ENCODE results near the gene TGFBR2.

The TGFBR2 gene

DNA sequence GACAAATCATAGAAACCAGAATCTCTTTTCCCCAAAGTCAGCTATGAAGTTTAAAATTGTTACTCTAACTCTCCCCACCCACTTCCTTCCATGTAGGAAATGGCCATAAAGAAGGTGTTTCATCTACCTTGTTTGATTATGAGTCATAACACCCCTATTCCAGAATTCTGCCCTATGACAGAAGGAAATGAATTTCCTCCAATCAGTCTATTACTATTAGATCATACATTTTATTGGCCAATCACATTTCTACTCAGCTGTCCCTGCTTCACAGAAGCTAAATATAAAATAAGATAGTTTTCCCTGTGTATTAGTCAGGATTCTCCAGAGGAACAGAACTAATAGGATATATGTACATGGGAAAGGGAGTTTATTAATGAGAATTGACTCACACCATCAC is 102.1 kb downstream of the TGFBR2 start:
- DNase-seq (ENCODE audit: extremely low read depth in 1 of 2, low read depth in 1 of 2): no peak

DNA sequence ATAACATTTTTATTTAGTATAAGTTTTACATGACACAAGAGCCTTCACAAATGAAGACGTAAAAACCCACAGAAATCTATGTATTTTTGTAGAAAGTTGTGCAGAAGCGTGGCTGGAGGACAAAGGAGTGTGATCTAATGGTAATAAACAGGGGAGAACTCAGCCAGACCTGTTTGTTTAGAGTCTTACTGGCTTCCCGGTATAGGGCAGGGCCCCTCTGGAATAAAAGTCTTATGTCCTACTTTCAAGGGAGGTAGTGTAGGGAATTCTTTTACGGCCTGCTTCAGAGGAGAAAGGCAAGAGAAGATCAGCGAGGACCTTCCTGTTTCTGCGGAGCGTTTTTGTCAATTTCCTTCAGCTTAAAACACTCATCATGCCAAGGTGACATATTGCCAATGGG is 103.6 kb downstream of the TGFBR2 start:
- DNase-seq (ENCODE audit: extremely low read depth in 1 of 2, low read depth in 1 of 2): no peak

- no peak for DNase-seq (ENCODE audit: extremely low read depth in 1 of 2, low read depth in 1 of 2)
Observed at GRCh38 chr3:30711151-30711550, 104.8 kb downstream of the TGFBR2 start.

GRCh38 chr3:30711867-30712266 is 105.5 kb downstream of the TGFBR2 start:
- no peak for DNase-seq (ENCODE audit: extremely low read depth in 1 of 2, low read depth in 1 of 2)

- no peak for DNase-seq (ENCODE audit: extremely low read depth in 1 of 2, low read depth in 1 of 2)
Observed at GRCh38 chr3:30712991-30713390, 106.6 kb downstream of the TGFBR2 start.

DNA sequence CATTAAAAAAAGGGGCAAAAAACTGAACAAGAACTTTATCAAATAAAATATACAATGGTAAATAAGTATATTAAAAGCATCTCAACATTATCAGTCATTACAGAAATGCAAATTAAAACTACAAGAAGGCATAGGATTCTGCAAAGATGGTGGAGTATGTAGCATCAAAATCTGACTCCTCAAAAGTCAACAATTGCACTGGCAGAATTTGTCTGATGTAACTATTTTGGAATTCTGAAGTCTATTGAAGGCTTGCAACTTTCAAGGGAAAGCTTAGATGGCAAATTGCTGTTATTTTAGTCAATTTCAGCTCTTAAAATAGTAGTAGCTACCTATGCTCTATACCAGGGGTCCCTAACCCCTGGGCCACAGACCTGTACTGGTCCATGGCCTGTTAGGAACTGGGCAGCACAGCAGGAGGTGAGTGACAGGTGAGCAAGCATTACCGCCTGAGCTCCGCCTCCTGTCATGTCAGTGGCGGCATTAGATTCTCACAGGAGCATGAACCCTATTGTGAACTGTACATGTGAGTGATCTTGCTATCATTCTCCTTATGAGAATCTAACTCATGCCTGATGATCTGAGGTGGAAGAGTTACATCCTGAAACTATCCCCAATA is 107.6 kb downstream of the TGFBR2 start:
- DNase-seq (ENCODE audit: extremely low read depth in 1 of 2, low read depth in 1 of 2): no peak

- no peak for DNase-seq (ENCODE audit: extremely low read depth in 1 of 2, low read depth in 1 of 2)
Observed at GRCh38 chr3:30719536-30719935, 113.1 kb downstream of the TGFBR2 start.

GRCh38 chr3:30720586-30721313 is 114.3 kb downstream of the TGFBR2 start:
- no peak for DNase-seq (ENCODE audit: extremely low read depth in 1 of 2, low read depth in 1 of 2)

DNA sequence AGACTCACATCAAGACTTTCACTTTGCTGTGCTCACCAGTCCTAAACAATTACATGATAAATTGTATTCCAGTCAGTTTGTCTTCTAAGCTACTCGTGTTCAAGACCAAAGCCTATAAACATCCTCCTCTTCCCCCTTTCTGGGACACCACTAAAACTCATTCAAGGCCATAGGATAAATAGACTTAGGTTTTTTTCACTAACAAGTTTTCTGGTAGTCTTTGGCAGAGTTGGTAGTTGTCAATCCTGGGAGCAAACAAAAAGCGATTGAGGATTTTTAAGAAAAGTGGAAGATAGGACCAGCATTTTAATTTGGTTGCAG is 114.9 kb downstream of the TGFBR2 start:
- DNase-seq (ENCODE audit: extremely low read depth in 1 of 2, low read depth in 1 of 2): no peak

DNA sequence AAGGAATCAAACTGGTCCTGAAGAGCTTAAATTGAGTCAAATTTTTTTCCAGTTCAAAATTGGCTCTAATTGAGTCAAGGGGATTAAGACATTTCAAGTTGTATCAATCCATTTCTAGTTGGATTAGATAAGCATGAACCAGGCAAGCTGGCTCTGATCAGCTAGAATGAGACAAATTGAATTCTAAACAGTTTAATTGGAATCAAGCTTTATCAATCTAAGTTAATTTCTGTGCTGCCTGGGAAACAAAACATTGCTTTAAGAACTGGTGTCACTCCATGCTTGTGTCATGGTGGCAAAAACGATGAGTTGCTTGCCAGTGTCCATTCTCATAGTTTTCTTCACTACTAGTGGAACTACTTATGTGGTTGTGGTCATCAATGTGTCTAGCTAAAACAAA is 116.8 kb downstream of the TGFBR2 start:
- DNase-seq (ENCODE audit: extremely low read depth in 1 of 2, low read depth in 1 of 2): no peak

GRCh38 chr3:30724863-30725262 is 118.5 kb downstream of the TGFBR2 start:
- DNase-seq (ENCODE audit: extremely low read depth in 1 of 2, low read depth in 1 of 2): no peak

DNA sequence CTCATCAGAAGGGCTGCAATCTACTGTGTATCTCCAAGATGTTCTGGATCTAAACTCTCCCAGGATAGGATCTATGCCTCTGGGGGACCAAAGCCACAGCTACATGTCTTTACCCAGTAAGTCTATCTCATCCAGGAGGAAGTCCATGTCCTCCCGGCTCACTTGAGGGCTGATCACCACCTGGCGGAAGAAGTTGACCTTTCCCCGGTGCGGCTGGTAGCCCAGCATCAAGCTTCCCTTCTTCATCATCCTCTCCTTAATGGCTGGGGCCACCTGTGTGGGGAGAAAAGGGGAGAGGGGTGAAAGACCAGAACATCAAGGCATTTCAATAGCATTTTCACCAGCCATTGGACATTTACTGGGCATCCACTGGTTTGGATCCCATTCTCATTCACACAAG is 121.7 kb downstream of the TGFBR2 start:
- DNase-seq (ENCODE audit: extremely low read depth in 1 of 2, low read depth in 1 of 2): no peak

GRCh38 chr3:30729512-30729911 is 123.1 kb downstream of the TGFBR2 start:
- DNase-seq (ENCODE audit: extremely low read depth in 1 of 2, low read depth in 1 of 2): no peak

- DNase-seq (ENCODE audit: extremely low read depth in 1 of 2, low read depth in 1 of 2): no peak
Observed at GRCh38 chr3:30729936-30730335, 123.5 kb downstream of the TGFBR2 start.

DNA sequence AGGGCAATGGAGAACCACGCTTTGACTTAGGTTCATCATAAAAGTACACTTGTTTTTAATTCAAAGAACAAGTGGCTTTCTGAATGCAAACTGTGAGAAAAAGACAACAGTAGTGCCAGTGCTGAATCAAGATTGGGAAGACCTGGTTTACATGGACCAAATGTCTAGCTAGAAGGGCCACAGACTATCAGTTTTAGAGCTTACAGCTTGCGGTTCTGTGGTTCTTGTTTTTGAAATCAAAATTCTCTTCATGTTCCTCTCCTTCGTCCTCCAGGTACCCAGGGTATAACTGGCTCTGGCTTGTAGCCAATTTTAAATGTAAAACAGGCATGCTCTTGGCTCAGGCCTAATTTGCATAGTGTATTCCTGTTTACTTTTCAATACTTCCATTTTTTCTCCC is 124.6 kb downstream of the TGFBR2 start:
- no peak for DNase-seq (ENCODE audit: extremely low read depth in 1 of 2, low read depth in 1 of 2)

DNA sequence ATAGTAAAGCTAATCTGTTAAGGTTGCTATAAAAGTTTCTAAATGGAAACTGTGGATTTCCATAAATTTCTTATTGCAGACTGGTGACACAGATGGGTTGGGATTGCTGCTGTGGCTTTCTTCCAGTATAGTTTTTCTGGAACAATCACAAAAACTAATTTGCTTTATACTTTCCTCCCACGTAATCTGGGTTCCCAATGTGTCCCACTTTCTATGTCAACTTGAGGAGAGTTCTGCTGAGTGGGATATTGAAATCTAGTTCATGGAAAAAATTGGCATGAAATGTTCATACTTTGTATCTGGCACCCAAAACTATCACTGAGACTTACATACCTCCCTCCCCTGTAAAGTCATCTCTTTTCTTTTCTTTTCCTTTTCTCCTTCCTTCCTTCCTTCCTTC is 126.8 kb downstream of the TGFBR2 start:
- DNase-seq (ENCODE audit: extremely low read depth in 1 of 2, low read depth in 1 of 2): no peak

DNA sequence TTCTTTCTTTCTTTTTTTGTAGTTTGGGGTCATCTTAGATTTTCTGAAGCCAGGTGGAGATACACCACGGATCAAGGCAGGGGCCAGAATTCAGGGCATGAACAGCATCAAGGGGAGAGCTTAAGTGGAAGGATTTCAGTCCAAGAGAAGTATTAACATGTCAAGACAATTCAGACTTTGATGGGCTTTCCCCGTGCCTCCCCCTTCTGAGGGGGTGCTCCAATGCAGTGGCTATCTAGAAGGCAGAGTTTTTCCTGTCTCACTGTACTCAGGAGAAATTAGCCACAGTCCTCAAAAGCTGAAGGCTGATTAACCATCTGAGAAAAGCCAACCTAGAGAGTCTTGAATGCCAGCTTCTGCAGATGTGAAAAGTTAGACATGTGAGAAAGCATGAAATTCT is 127.3 kb downstream of the TGFBR2 start:
- no peak for DNase-seq (ENCODE audit: extremely low read depth in 1 of 2, low read depth in 1 of 2)

DNA sequence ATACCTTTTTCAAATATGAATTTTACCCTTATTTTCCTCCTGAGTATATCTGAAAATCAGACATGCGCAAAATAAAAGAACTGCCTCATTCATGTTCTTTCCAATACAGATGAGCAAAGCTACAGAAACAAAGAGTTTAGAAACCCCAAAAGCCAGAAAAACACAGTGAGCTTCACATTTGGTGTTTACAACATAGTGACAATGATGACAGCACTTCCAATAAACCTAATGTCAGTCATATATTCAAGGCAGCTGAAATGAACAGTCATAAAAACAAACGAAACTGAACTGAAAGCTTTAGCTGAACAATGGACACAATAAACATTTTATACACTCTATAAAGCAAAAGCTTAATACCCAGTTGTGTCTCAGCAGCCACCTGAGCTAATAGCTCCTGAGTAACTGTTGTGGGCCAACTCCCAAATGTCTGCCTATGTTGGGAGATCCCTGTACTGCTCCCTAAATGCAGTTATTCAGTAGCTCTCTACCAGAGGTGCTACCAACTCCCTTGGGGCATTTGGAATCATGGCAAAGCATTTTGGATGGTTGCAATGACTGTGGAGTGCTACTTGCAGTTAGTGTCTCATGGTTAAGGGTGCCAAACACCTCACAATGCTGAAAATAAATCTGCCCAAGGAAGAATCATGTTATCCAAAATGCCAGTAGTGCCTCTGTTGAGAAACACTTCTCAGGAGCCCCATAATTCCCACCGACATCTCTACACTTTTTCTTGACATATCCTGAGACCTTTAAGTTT is 131.5 kb downstream of the TGFBR2 start:
- DNase-seq (ENCODE audit: extremely low read depth in 1 of 2, low read depth in 1 of 2): no peak

DNA sequence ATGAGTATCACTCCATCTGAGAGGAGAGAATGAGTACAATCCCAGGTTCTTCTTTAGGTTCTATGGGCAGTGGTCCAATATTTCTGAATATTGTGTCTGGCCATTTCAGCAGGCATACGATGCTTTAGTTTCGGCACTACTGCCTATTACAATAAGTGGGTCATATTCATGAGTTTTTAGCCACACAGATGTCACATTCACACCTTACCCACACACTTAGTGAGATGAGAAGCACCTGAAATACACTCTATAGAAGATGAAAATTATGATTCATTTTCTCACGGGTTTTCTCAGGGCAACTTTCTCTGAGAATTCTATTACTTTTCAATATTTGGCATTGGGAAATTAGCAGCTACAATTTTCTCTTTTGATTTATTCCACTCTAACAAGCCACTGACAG is 132.2 kb downstream of the TGFBR2 start:
- DNase-seq (ENCODE audit: extremely low read depth in 1 of 2, low read depth in 1 of 2): no peak

GRCh38 chr3:30741889-30742288 is 135.5 kb downstream of the TGFBR2 start:
- no peak for DNase-seq (ENCODE audit: extremely low read depth in 1 of 2, low read depth in 1 of 2)

- DNase-seq (ENCODE audit: extremely low read depth in 1 of 2, low read depth in 1 of 2): no peak
Observed at GRCh38 chr3:30742796-30743619, 136.6 kb downstream of the TGFBR2 start.

Measured in activated CD8-positive, alpha-beta memory T cell treated with anti-CD3 and anti-CD28 coated beads for 1 hour (primary cell).